Body of pancreas (tissue), 4 donors: ENCODE data around the gene GRIK3.

Experiments
- CTCF ChIP-seq, 7 experiments: fragments of 450-650 bp in 4 of 7; fragments of 200-600 bp in 3 of 7; sonication (generic) in 3 of 7; IDR thresholded peaks; one replicate each; pipeline ENCODE4 v1.5.1; 2016 to 2019; ENCODE audit warnings: antibody characterized with exemption in 7 of 7
- POLR2A ChIP-seq, 3 donors: fragments of 450-650 bp; IDR thresholded peaks; one replicate each; pipeline ENCODE4 v1.6.1; 2016; ENCODE audit warnings: antibody characterized with exemption in 3 of 3, mild to moderate bottlenecking in 2 of 3

GRCh38 chr1:36763771-36764170, 270.5 kb downstream of the GRIK3 start:
- no peak for TF ChIP-seq CTCF (IDR thresholded peaks at IDR 0.05)
- no peak for TF ChIP-seq POLR2A (IDR thresholded peaks at IDR 0.05)
